Endodermal cell (in vitro differentiated cells): Measurements from ENCODE around the gene HMOX1. TPM values are rescaled to one million over a fixed set of nuclear protein-coding genes. Genes with fewer than 3 reads are reported as not detected.
A peak's percentile ranks its signal among the peaks of the same experiment; 100 is the strongest.
"Not testable (repeated sequence)": the region's sequence is repeated elsewhere in the genome, so short reads cannot be mapped to it uniquely, and the experiment has no call there.

ENCODE experiments used
- DNase-seq: peaks from one replicate; pipeline ENCODE4 v3.0.0-alpha.2; 2017
- H3K27ac ChIP-seq: 2 replicates; pipeline ENCODE4 v1.5.1; 2013; ENCODE audit warnings: mild to moderate bottlenecking, low read depth, low read length, moderate library complexity
- H3K27me3 ChIP-seq: 2 replicates; pipeline ENCODE4 v1.6.1; 2013; ENCODE audit warnings: mild to moderate bottlenecking, low read length, moderate library complexity; ENCODE audit not compliant: insufficient read depth, control insufficient read depth, poor library complexity, severe bottlenecking
- H3K36me3 ChIP-seq: 2 replicates; pipeline ENCODE4 v1.7.0; 2013; ENCODE audit warnings: mild to moderate bottlenecking, low read length, moderate library complexity; ENCODE audit not compliant: control insufficient read depth, insufficient read depth
- H3K4me1 ChIP-seq: one replicate; pipeline ENCODE4 v1.7.0; 2013; ENCODE audit warnings: low read length; ENCODE audit not compliant: control insufficient read depth, insufficient read depth
- H3K4me3 ChIP-seq: 2 replicates; pipeline ENCODE4 v1.5.1; 2013; ENCODE audit warnings: mild to moderate bottlenecking, low read length, moderate library complexity
- H3K9ac ChIP-seq: 2 replicates; pipeline ENCODE4 v1.6.1; 2013; ENCODE audit warnings: mild to moderate bottlenecking, low read length, moderate library complexity; ENCODE audit not compliant: poor library complexity, severe bottlenecking; ENCODE audit errors: extremely low read depth
- H3K9me3 ChIP-seq: 2 replicates; pipeline ENCODE4 v1.6.1; 2013; ENCODE audit warnings: mild to moderate bottlenecking, low read length, moderate library complexity; ENCODE audit not compliant: control insufficient read depth
- H3K27ac Mint-ChIP-seq: 2 replicates; pipeline ENCODE4 v1.8.0; 2020; ENCODE audit warnings: mixed read lengths
- H3K27me3 Mint-ChIP-seq: 2 replicates; pipeline ENCODE4 v1.8.0; 2021; ENCODE audit warnings: mild to moderate bottlenecking, mixed read lengths; ENCODE audit not compliant: insufficient read depth
- H3K36me3 Mint-ChIP-seq: 2 replicates; pipeline ENCODE4 v1.8.0; 2020; ENCODE audit warnings: low read depth, mixed read lengths
- H3K4me1 Mint-ChIP-seq: 2 replicates; pipeline ENCODE4 v1.8.0; 2020; ENCODE audit warnings: mixed read lengths
- H3K4me3 Mint-ChIP-seq: 2 replicates; pipeline ENCODE4 v1.8.0; 2020; ENCODE audit warnings: mild to moderate bottlenecking, moderate library complexity, mixed read lengths
- H3K9me3 Mint-ChIP-seq: 2 replicates; pipeline ENCODE4 v1.8.0; 2020; ENCODE audit warnings: mild to moderate bottlenecking, mixed read lengths
- CTCF ChIP-seq: fragments of 200-600 bp; sonication (generic); conservative IDR thresholded peaks from 2 replicates; pipeline ENCODE4 v1.5.0; 2021; ENCODE audit warnings: antibody characterized with exemption, mild to moderate bottlenecking
- WGBS, 2 experiments: methylation state at CpG; one replicate each; pipeline versions ENCODE4 v1.1.5 to v1.1.7; 2013; ENCODE audit warnings: missing lambda C conversion rate in 2 of 2, mixed read lengths in 1 of 2; ENCODE audit not compliant: insufficient coverage in 1 of 2, insufficient read length in 1 of 2; 5-methylcytosine and 5-hydroxymethylcytosine counted together
- total RNA-seq, 2 donors: library from RNA; stranded (reverse); fragmentation: NEBNext Ultra II Directional in 1 of 2; extraction: Animal tissue kit (Norgen Biotek cat#: 25700) in 1 of 2; gene quantifications; 2 replicates in 1 of 2; 3 replicates in 1 of 2; pipeline ENCODE4 v1.2.1, GENCODE V29; 2021

HMOX1 gene
- total RNA-seq, 2 donors from 2014 or later, result 11.4 to 21.6 TPM

GRCh38 chr22:35393116-35394010 lies 12.5 kb downstream of the HMOX1 start:
- Histone ChIP-seq H3K4me1 (no peaks in the 10 kb centered on the region), H3K36me3 (peaks cover 7% of the 10 kb centered on the region), H3K9me3 (no peaks in the 10 kb centered on the region), H3K27ac (no peak overlapping the region), H3K27me3 (no peaks in the 10 kb centered on the region), H3K9ac (no peak overlapping the region), H3K4me3 (no peak overlapping the region)
- Mint-ChIP-seq H3K4me3 (no peak overlapping the region), H3K9me3 (no peaks in the 10 kb centered on the region), H3K36me3 (peaks cover 19% of the 10 kb centered on the region), H3K27ac (no peak overlapping the region), H3K4me1 (peaks cover 8% of the 10 kb centered on the region), H3K27me3 (no peaks in the 10 kb centered on the region)
- no peak for TF ChIP-seq CTCF
- DNase-seq, result peak; percentile 36
- 91 to 96% methylated on average over 12 to 16 of the region's 16 CpGs for WGBS, 2 experiments

GRCh38 chr22:35394011-35394312 lies 13.1 kb downstream of the HMOX1 start:
- no peaks in the 10 kb centered on the region for H3K27me3 Mint-ChIP-seq
- no peak overlapping the region for H3K4me3 Mint-ChIP-seq
- Histone ChIP-seq H3K27me3 (no peaks in the 10 kb centered on the region), H3K27ac (no peak overlapping the region), H3K4me3 (no peak overlapping the region), H3K4me1 (no peaks in the 10 kb centered on the region), H3K9ac (no peak overlapping the region), H3K36me3 (peaks cover 7% of the 10 kb centered on the region), H3K9me3 (no peaks in the 10 kb centered on the region)
- H3K4me1 Mint-ChIP-seq, result peaks cover 6% of the 10 kb centered on the region
- peaks cover 1% of the 10 kb centered on the region for H3K9me3 Mint-ChIP-seq
- H3K36me3 Mint-ChIP-seq, result peaks cover 17% of the 10 kb centered on the region
- no peak overlapping the region for H3K27ac Mint-ChIP-seq
- DNase-seq, result no peak
- WGBS, 2 experiments, result 82% methylated on average over 2 of the region's 4 CpGs; no CpG with 5 or more reads in 1 of the 2 experiments
- TF ChIP-seq CTCF, result no peak

- Histone ChIP-seq H3K4me3 (no peak overlapping the region), H3K4me1 (no peaks in the 10 kb centered on the region), H3K27ac (no peak overlapping the region), H3K36me3 (peaks cover 7% of the 10 kb centered on the region), H3K9ac (no peak overlapping the region), H3K9me3 (no peaks in the 10 kb centered on the region), H3K27me3 (no peaks in the 10 kb centered on the region)
- H3K4me1 Mint-ChIP-seq, result peaks cover 6% of the 10 kb centered on the region
- H3K4me3 Mint-ChIP-seq, result no peak overlapping the region
- peaks cover 14% of the 10 kb centered on the region for H3K36me3 Mint-ChIP-seq
- no peak overlapping the region for H3K27ac Mint-ChIP-seq
- peaks cover 1% of the 10 kb centered on the region for H3K9me3 Mint-ChIP-seq
- WGBS, 2 experiments, result 94 to 100% methylated on average over 3 to 5 of the region's 5 CpGs
- no peak for DNase-seq
- no peak for TF ChIP-seq CTCF
- no peaks in the 10 kb centered on the region for H3K27me3 Mint-ChIP-seq
These were observed 14.1 kb downstream of the HMOX1 start for GRCh38 chr22:35394810-35395563.

GRCh38 chr22:35396622-35397021 lies 15.7 kb downstream of the HMOX1 start:
- Mint-ChIP-seq H3K36me3 (peaks cover 17% of the 10 kb centered on the region), H3K4me1 (peaks cover 16% of the 10 kb centered on the region)
- H3K9ac ChIP-seq, DNase-seq, H3K36me3 ChIP-seq, H3K27me3 Mint-ChIP-seq, H3K4me3 Mint-ChIP-seq, H3K4me3 ChIP-seq, H3K27ac Mint-ChIP-seq, H3K4me1 ChIP-seq, H3K27me3 ChIP-seq, H3K9me3 ChIP-seq, H3K9me3 Mint-ChIP-seq: not testable (repeated sequence)
- 82 to 90% methylated on average over 5 to 6 of the region's 6 CpGs for WGBS, 2 experiments
- peak overlapping the region; percentile 44 for H3K27ac ChIP-seq
